GM12801 (cell line): ENCODE results near the gene DGKQ.

Experiments
- CTCF ChIP-seq: IDR thresholded peaks from one replicate; pipeline ENCODE4 v1.5.1; 2011; ENCODE audit warnings: control low read depth; ENCODE audit not compliant: insufficient read length; ENCODE audit errors: extremely low read depth

The DGKQ gene

GRCh38 chr4:1018147-1019020, 45.0 kb upstream of the DGKQ start:
- no peak for TF ChIP-seq CTCF

GRCh38 chr4:1017706-1018105, 44.3 kb upstream of the DGKQ start:
- no peak for TF ChIP-seq CTCF

GRCh38 chr4:1017211-1017610, 43.8 kb upstream of the DGKQ start:
- no peak for TF ChIP-seq CTCF

GRCh38 chr4:1015746-1016145, 42.4 kb upstream of the DGKQ start:
- no peak for TF ChIP-seq CTCF

GRCh38 chr4:1015179-1015578, 41.8 kb upstream of the DGKQ start:
- no peak for TF ChIP-seq CTCF

GRCh38 chr4:1014291-1015167, 41.2 kb upstream of the DGKQ start:
- TF ChIP-seq CTCF = no peak

GRCh38 chr4:1013225-1014073, 40.1 kb upstream of the DGKQ start:
- no peak for TF ChIP-seq CTCF
